Measurements from ENCODE around the gene PFKP.

Gene PFKP

DNA sequence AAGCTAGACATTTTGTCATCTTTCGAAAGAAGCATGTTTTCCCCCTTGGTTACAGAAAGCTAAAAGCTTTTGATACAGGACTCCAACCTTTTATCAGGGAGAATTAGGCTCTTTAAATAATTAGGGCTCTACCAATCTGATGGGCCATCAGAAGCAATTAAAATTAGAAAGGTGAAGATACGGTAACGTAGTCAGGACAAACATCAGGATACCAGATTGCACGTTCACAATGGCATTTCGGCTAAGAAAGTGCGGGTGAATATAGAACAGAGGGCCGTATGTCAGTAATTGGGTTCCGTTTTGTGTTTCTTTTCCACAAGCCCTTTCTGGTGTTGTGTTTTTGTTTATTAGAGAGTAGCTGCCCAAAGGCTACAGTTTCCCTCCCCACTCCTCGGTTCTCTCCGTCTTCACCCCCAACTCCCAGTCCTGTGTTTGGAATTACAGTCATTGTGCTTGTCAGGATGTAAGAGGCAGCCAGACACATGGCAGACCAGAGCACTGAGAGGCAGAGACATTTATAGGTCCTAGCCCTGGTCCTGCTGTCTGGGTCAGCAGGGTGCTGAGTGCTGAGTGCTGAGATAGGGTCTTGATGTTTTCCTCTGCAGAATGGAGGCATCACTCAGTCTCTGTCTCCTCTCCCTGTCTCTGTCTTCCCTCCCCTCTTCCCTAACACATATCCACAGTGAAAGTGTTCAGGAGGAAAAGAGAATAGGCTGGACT is 5.5 kb downstream of the PFKP start:
- H3K9me3 Mint-ChIP-seq, result no peaks in the 10 kb centered on the region
- H3K27ac Mint-ChIP-seq, result peak overlapping the region; percentile 74
- no peak overlapping the region for H3K4me3 Mint-ChIP-seq
- H3K36me3 Mint-ChIP-seq (ENCODE audit: low read depth), result peaks cover 86% of the 10 kb centered on the region
- no peak for DNase-seq
- peaks cover 76% of the 10 kb centered on the region for H3K4me1 Mint-ChIP-seq (ENCODE audit: low read depth)
- H3K27me3 Mint-ChIP-seq, result no peaks in the 10 kb centered on the region

DNA sequence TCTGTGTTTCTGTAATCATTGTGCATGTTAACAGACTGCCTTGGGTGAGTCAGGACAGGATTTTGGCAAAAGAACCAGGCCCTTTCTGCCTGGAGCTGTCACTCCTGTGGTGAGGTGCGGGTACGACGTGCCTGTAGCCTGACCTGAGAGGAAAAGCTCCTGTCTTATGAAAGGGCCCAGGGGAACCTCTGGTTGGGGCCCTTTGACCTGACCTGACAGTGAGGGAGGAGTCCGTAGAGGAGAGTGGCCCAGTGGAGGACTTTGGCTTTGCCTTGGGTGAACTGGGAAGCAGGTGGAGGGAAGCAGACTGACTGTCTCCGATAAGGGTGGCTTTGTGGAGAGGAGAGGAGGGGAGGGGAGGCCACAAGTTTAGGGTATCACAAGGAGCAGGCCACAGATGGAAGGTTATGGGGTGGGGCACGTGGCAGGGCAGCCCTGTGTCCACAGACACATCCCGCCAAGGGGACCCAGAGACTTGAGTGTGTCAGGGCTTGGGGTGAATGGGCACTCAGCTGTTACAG is 6.9 kb downstream of the PFKP start:
- Mint-ChIP-seq H3K4me3 (no peak overlapping the region), H3K4me1 (ENCODE audit: low read depth) (peaks cover 80% of the 10 kb centered on the region), H3K36me3 (ENCODE audit: low read depth) (peaks cover 93% of the 10 kb centered on the region), H3K27me3 (no peaks in the 10 kb centered on the region), H3K9me3 (no peaks in the 10 kb centered on the region), H3K27ac (peak overlapping the region; percentile 37)
- DNase-seq, result no peak

DNA sequence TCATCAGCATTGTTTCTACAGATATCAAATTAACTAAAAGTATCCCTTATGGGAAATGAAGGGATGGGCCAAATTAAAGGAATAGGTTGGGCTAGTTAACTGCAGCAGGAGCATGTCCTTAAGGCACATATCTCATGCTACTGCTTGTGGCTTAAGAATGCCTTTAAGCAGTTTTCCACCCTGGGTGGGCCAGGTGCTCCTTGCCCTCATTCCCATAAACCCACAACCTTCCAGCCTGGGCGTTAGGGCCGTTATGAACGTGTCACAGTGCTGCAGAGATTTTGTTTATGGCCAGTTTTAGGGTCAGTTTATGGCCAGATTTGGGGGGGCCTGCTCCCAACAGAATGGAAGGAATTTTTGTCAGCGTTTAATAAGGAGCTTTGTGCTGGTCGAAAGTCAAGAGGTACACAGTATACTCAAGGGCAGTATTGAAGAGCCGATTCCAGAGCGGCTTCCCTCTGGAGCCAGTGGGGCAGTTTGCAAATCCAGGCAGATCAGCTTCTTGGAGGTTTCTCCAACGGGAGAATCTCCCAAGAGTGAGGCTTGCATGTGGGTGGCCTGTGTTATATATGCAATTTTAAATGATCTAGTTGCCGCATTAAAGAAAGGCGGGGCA is 7.7 kb downstream of the PFKP start:
- H3K4me3 Mint-ChIP-seq, result no peak overlapping the region
- DNase-seq, result no peak
- H3K27ac Mint-ChIP-seq, result peak overlapping the region; percentile 22
- H3K36me3 Mint-ChIP-seq (ENCODE audit: low read depth), result peaks cover 93% of the 10 kb centered on the region
- no peaks in the 10 kb centered on the region for H3K9me3 Mint-ChIP-seq
- no peaks in the 10 kb centered on the region for H3K27me3 Mint-ChIP-seq
- peaks cover 74% of the 10 kb centered on the region for H3K4me1 Mint-ChIP-seq (ENCODE audit: low read depth)

DNA sequence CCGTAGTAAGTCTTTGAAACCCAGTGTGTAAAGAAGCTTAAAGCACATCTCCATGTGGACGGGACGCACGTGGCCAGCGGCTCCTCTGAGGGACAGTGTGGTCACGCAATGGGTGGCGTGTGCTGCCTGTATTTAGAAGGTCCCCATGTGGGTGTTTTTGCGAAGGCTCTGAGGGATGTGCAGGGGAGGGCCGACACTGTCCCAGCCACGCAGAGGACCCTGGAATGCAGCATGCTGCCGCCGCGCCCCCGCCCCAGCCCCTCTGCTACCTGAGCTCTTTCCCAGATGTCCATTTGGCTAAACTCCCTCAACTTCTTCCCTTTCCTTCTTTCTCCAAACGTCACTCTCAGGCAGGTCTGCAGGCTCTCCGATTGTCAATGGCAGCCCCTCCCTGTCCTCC is 8.8 kb downstream of the PFKP start:
- Mint-ChIP-seq H3K4me1 (ENCODE audit: low read depth) (peaks cover 71% of the 10 kb centered on the region), H3K27me3 (no peaks in the 10 kb centered on the region), H3K36me3 (ENCODE audit: low read depth) (peaks cover 91% of the 10 kb centered on the region), H3K9me3 (no peaks in the 10 kb centered on the region), H3K27ac (no peak overlapping the region), H3K4me3 (no peak overlapping the region)
- DNase-seq, result no peak

DNA sequence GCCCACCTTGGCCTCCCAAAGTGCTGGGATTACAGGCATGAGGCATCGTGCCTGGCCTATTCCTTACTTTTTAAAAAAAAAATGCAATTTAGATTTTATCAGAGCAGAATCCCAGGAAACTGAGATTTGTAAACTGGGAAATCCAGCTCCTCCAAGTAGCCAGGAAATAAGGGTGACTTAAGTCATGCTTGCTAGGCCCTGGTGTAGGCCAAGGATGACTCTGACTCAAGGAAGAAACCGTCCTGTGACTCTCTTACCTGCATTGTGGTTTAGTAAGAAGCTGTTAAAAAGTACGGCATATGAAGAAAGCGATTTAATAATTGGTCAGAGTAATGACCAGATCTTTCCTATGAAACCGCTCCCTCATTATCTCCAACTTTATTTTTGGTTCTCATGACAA is 10.2 kb downstream of the PFKP start:
- Mint-ChIP-seq H3K9me3 (no peaks in the 10 kb centered on the region), H3K27me3 (no peaks in the 10 kb centered on the region), H3K4me1 (ENCODE audit: low read depth) (peaks cover 61% of the 10 kb centered on the region), H3K36me3 (ENCODE audit: low read depth) (peaks cover 90% of the 10 kb centered on the region), H3K4me3 (no peak overlapping the region), H3K27ac (no peak overlapping the region)
- no peak for DNase-seq

DNA sequence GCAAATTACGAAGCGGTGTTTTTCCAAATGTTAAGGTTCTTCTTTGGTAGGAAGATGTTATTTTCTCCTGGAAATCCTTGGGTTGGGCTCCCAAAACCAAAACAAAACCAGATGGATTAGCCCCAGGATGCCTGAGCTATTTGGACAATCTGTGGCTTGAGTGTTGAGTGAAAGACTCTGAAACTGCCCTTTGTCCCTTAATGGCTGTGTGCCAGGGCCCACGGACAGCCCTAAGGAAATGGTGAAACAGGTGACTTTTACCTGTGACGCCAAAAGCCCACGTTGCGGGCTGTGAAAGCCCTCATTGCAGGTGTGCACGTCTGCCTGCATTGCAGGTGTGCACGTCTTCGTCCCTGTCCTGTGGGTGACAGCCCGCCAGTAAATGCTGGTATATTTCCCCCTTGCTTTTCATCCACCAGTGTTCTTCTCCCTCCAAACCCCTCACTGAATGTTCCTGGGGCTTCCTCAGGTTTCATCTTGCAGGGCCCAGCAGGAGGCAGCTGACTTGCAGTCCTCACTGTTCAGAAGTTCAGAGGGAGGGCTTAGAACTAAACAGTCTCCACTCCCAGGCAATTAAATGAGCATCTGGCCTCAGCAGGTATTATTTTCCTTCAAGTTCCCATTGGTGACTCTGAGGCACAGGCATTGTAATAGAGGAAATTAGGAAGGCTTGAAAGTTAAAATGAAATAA is 10.7 kb downstream of the PFKP start:
- Mint-ChIP-seq H3K4me3 (no peak overlapping the region), H3K27ac (peak overlapping the region; percentile 52), H3K9me3 (no peaks in the 10 kb centered on the region), H3K36me3 (ENCODE audit: low read depth) (peaks cover 90% of the 10 kb centered on the region), H3K27me3 (no peaks in the 10 kb centered on the region), H3K4me1 (ENCODE audit: low read depth) (peaks cover 59% of the 10 kb centered on the region)
- no peak for DNase-seq

DNA sequence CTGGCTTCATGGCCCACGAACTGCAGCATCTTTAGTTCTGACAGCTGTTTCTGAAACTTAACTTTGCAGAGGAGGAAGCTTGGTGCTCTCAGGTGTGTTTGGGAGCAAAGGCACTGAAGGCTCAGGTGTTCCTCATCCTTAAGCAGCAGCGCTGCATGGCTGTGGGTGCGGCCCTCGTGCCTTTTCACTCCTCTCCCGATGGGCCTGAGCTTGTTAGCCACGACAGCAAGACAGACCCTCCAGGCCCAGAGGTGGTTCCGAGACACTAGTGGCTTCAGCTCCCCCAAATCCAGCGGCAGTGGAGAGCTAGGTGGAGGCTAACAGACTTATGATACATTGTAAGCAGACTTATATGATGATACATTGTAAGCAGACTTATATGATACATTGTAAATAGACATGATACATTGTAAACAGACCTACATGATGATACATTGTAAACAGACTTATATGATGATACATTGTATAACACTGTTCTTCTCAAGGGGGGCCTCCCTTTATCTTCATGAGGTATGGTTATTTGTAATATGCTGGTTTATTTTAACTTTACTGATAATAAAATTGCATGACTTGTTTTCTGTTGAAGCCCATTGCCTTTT is 14.1 kb downstream of the PFKP start:
- Mint-ChIP-seq H3K36me3 (ENCODE audit: low read depth) (peaks cover 78% of the 10 kb centered on the region), H3K27me3 (no peaks in the 10 kb centered on the region), H3K4me1 (ENCODE audit: low read depth) (peaks cover 44% of the 10 kb centered on the region), H3K4me3 (no peak overlapping the region), H3K27ac (no peak overlapping the region), H3K9me3 (no peaks in the 10 kb centered on the region)
- no peak for DNase-seq

DNA sequence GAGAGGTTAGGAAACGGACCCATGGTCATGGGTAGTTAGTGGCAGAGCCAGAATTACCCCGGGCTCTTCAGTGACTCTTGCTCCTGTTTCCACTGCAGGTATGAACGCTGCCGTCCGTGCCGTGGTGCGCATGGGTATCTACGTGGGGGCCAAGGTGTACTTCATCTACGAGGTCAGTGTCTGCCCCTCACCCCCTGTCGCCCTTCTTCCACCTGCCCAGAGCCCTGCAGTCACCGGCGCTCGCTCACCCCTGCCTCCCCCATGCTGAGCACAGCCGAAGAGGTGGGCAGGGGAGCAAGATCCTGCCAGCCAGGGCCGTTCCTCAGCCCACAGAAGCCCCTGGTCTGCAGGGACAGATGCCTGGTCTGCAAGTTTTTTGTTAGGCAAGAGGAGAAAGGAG is 14.9 kb downstream of the PFKP start:
- Mint-ChIP-seq H3K4me3 (no peak overlapping the region), H3K27ac (no peak overlapping the region), H3K36me3 (ENCODE audit: low read depth) (peaks cover 81% of the 10 kb centered on the region), H3K4me1 (ENCODE audit: low read depth) (peaks cover 45% of the 10 kb centered on the region), H3K27me3 (no peaks in the 10 kb centered on the region), H3K9me3 (no peaks in the 10 kb centered on the region)
- no peak for DNase-seq

DNA sequence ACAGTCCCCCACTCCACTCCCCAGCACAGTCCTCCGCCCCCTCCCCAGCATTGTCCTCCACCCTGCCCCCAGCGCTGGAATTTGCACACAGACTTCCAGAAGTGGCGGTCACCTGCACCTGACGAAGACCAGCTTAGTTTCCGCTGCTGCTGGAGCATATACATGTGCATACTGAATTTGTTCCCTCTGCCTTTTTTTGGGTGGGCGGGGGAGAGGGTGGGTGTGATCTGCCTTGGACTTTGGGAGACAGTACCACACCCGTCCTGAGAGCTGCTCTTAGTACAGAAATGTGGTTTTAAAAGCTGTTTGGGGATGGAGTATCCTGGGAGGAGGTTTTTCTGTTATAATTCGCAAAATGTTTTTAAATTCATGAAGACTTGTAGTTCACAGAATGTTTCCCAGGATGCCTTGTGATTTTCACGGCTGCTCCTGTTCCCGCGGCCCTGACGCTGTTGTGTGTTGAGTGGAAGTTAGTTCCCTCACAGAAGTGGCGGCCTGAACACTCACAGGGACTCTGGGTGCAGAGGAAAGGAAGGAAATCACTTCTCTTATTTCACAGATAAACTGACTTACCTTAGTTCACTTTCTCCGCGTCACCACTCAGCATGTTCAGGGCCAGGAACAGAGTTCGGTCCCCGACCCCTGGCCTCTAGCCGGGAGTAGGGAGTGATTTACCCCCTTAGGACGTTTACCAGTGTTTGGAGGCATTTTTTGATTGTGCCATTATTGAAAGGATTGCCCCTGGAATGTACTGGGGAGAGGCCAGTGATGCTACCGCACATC is 18.6 kb downstream of the PFKP start:
- no peak overlapping the region for H3K4me3 Mint-ChIP-seq
- no peak for DNase-seq
- H3K9me3 Mint-ChIP-seq, result no peaks in the 10 kb centered on the region
- H3K36me3 Mint-ChIP-seq (ENCODE audit: low read depth), result peaks cover 77% of the 10 kb centered on the region
- H3K4me1 Mint-ChIP-seq (ENCODE audit: low read depth), result peaks cover 50% of the 10 kb centered on the region
- no peaks in the 10 kb centered on the region for H3K27me3 Mint-ChIP-seq
- no peak overlapping the region for H3K27ac Mint-ChIP-seq

DNA sequence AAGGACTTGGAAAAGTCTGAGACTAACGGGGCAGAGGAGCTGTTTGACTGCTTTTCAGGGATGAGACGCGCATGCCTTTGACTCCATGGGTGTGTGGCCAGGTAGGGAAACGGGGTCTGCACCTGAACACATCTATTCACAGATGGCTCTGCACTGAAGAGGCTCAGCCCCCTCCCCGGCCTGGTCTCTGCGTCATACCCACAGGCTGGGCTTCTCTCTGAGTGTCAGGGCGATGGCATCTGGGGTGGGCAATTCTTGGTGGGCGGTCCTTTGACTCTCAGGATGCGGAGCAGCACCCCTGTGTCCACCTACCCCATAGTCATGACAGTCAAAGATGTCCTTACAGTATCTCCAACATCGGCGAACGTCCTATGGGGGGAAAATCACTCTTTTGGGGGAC is 23.0 kb downstream of the PFKP start:
- H3K27ac Mint-ChIP-seq, result peak overlapping the region; percentile 87
- peaks cover 73% of the 10 kb centered on the region for H3K4me1 Mint-ChIP-seq (ENCODE audit: low read depth)
- H3K9me3 Mint-ChIP-seq, result no peaks in the 10 kb centered on the region

DNA sequence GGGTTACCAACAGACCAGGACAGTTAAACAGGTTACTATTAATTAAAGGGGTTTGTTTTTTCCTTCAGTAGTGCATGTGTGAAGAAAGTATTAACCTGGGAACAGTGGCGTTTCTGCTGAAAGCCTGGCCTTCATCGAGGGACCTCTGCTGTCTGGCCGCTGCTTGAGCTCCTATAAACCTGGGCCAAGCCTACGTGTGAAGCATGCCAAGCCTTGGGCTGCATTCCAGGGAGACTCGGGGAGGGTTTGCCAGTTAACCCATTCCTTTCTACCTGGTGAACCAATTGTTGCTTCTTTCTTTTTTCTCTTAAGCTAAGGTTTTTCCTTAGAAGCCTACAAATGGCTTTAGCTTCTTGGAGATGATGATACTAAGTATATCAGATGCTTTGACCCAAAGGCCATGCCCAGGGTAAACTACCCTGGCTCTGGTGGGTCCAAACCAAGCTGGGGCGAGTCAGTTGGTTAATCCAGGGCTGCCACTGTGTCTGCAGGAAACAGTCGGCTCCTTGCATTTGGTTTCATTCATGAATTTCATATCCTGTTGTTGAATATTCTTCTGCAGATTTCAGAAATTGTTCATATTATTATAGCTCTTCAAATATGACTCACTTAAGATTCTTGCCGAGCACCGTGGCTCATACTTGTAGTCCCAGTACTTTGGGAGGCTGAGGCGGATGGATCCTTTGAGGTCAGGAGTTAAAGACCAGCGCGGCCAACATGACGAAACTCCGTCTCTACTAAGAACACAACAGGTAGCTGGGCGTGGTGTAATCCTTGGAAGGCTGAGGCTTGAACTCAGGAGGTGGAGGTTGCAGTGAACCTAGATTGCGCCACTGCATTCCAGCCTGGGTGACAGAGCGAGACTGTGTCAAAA is 23.8 kb downstream of the PFKP start:
- DNase-seq, result peak; percentile 47

More for the DNA sequence above, 23.0 kb downstream of the PFKP start:
- no peak for DNase-seq
- no peak overlapping the region for H3K4me3 Mint-ChIP-seq
- no peaks in the 10 kb centered on the region for H3K27me3 Mint-ChIP-seq
- peaks cover 89% of the 10 kb centered on the region for H3K36me3 Mint-ChIP-seq (ENCODE audit: low read depth)

DNA sequence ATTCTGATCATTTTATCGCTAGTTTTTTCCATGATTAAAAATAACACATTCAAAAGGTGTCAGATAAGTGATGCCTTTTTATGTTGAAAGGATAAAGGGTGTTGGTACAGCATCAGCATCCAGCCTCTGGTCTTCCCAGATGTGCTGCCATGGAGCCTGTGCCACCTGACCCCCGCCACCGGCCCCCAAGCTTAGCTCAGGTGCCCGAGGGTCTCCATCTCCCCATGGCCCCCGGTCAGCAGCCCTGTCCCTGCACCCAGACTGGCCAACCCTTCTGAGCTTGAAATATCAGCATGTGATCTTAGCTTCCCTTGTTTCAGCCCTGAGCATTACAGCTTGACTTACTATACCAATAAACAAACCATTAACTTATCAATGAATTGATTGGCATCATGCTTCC is 24.6 kb downstream of the PFKP start:
- H3K27me3 Mint-ChIP-seq, result no peaks in the 10 kb centered on the region
- no peaks in the 10 kb centered on the region for H3K9me3 Mint-ChIP-seq
- no peak overlapping the region for H3K4me3 Mint-ChIP-seq
- peak overlapping the region; percentile 87 for H3K27ac Mint-ChIP-seq
- peaks cover 87% of the 10 kb centered on the region for H3K36me3 Mint-ChIP-seq (ENCODE audit: low read depth)
- no peak for DNase-seq
- H3K4me1 Mint-ChIP-seq (ENCODE audit: low read depth), result peaks cover 75% of the 10 kb centered on the region

More for the DNA sequence above, 23.8 kb downstream of the PFKP start:
- Mint-ChIP-seq H3K4me3 (peak overlapping the region; percentile 38), H3K27ac (peak overlapping the region; percentile 87), H3K27me3 (no peaks in the 10 kb centered on the region), H3K4me1 (ENCODE audit: low read depth) (peaks cover 78% of the 10 kb centered on the region), H3K9me3 (no peaks in the 10 kb centered on the region), H3K36me3 (ENCODE audit: low read depth) (peaks cover 91% of the 10 kb centered on the region)

DNA sequence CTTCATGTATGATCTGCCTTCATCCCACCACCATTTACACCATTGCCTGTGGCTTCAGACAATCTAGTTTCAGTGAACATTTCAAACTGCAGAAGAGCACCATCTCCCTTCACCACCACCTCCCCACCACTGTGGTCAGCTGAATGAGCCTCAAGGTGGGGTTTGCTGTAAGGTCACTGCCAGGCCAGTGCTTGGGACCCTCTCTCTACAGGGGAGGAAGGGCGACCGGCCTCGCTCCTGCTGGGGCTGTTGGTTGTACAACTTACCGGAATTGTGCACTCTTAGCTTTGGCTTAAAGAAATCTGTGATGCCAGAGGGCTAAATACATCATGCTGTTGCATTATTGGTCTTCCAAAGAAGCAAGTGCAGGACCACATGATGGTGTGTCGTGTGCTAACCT is 26.6 kb downstream of the PFKP start:
- H3K27ac Mint-ChIP-seq, result peak overlapping the region; percentile 96
- peak overlapping the region; percentile 43 for H3K4me3 Mint-ChIP-seq
- H3K9me3 Mint-ChIP-seq, result no peaks in the 10 kb centered on the region
- no peak for DNase-seq
- H3K4me1 Mint-ChIP-seq (ENCODE audit: low read depth), result peaks cover 81% of the 10 kb centered on the region
- peaks cover 90% of the 10 kb centered on the region for H3K36me3 Mint-ChIP-seq (ENCODE audit: low read depth)
- no peaks in the 10 kb centered on the region for H3K27me3 Mint-ChIP-seq

Measured in activated T-cell treated with anti-CD3 and anti-CD28 coated beads, Interleukin-2, amount 50 U/mL, for 24 hours (primary cell).